Measurements from ENCODE around the gene MIB1.

MIB1 gene

GRCh38 chr18:21830532-21830931 lies 89.9 kb downstream of the MIB1 start:
- ATAC-seq = no peak
- TF ChIP-seq SNAI2 (CRISPR knock-in tag; IDR thresholded peaks at IDR 0.05) (no peak), TOX (CRISPR knock-in tag; IDR thresholded peaks at IDR 0.05; ENCODE audit: borderline replicate concordance) (no peak), CSRNP3 (CRISPR knock-in tag; IDR thresholded peaks at IDR 0.05) (no peak), ISL1 (CRISPR knock-in tag; IDR thresholded peaks at IDR 0.05) (no peak), ZFP30 (CRISPR knock-in tag; IDR thresholded peaks at IDR 0.05) (no peak), TCF4 (CRISPR knock-in tag; IDR thresholded peaks at IDR 0.05; ENCODE audit: borderline replicate concordance) (no peak), ZNF8 (CRISPR knock-in tag; IDR thresholded peaks at IDR 0.05) (no peak), ARNTL (CRISPR knock-in tag; IDR thresholded peaks at IDR 0.05; ENCODE audit: borderline replicate concordance, low read depth) (no peak), ZNF70 (CRISPR knock-in tag; IDR thresholded peaks at IDR 0.05) (no peak), CSDC2 (CRISPR knock-in tag; IDR thresholded peaks at IDR 0.05) (no peak), GLIS3 (CRISPR knock-in tag; IDR thresholded peaks at IDR 0.05) (no peak), POU6F1 (CRISPR knock-in tag; IDR thresholded peaks at IDR 0.05; ENCODE audit: borderline replicate concordance, low read depth) (no peak), CREB5 (CRISPR knock-in tag; IDR thresholded peaks at IDR 0.05; ENCODE audit: low read depth) (no peak), RARB (CRISPR knock-in tag; IDR thresholded peaks at IDR 0.05) (no peak), ZC3H10 (CRISPR knock-in tag; IDR thresholded peaks at IDR 0.05) (no peak), ZNF565 (CRISPR knock-in tag; conservative IDR thresholded peaks at IDR 0.05; ENCODE audit: low read depth) (no peak), ZFP3 (CRISPR knock-in tag; IDR thresholded peaks at IDR 0.05) (no peak), PPARA (CRISPR knock-in tag; IDR thresholded peaks at IDR 0.05; ENCODE audit: borderline replicate concordance) (no peak)

GRCh38 chr18:21831413-21831831 lies 90.8 kb downstream of the MIB1 start:
- ATAC-seq = no peak
- TF ChIP-seq CSRNP3 (CRISPR knock-in tag; IDR thresholded peaks at IDR 0.05) = no peak
- no peak for TF ChIP-seq PATZ1 (CRISPR knock-in tag; IDR thresholded peaks at IDR 0.05; ENCODE audit: borderline replicate concordance)
- no peak for TF ChIP-seq TSHZ2 (CRISPR knock-in tag; IDR thresholded peaks at IDR 0.05)
- TF ChIP-seq GLIS3 (CRISPR knock-in tag; IDR thresholded peaks at IDR 0.05) = no peak
- no peak for TF ChIP-seq OSR1 (CRISPR knock-in tag; IDR thresholded peaks at IDR 0.05)
- no peak for TF ChIP-seq POU6F1 (CRISPR knock-in tag; IDR thresholded peaks at IDR 0.05; ENCODE audit: borderline replicate concordance, low read depth)
- no peak for TF ChIP-seq ZC3H10 (CRISPR knock-in tag; IDR thresholded peaks at IDR 0.05)
- no peak for TF ChIP-seq CSDC2 (CRISPR knock-in tag; IDR thresholded peaks at IDR 0.05)

Data from SK-N-SH treated with all-trans-retinoic acid at 6 μM for 48 hours (cell line).